K562 (cell line): ENCODE results near the gene PACSIN3. TPM values are rescaled to one million over a fixed set of nuclear protein-coding genes. Genes with fewer than 3 reads are reported as not detected.

Experiments
- ARID1B ChIP-seq: fragments of 450-650 bp; IDR thresholded peaks from 2 replicates; pipeline ENCODE4 v1.6.1; 2016; ENCODE audit warnings: antibody characterized with exemption, mild to moderate bottlenecking, inconsistent platforms
- BACH1 ChIP-seq: fragments of 200-800 bp; sonication (Bioruptor generic); IDR thresholded peaks from 2 replicates; pipeline ENCODE4 v1.6.1; 2016; ENCODE audit warnings: missing genetic modification characterization, missing compliant biosample characterization
- BCLAF1 ChIP-seq, 2 experiments: fragments of 450-650 bp in 1 of 2; IDR thresholded peaks; 2 replicates each; pipeline ENCODE4 v1.6.1; 2011 to 2017; ENCODE audit warnings: low read depth in 2 of 2, antibody characterized with exemption in 1 of 2, borderline replicate concordance in 1 of 2, low read length in 1 of 2, mild to moderate bottlenecking in 1 of 2, mixed read lengths in 1 of 2; ENCODE audit not compliant: control insufficient read depth in 1 of 2
- CBFA2T3 ChIP-seq: fragments of 450-650 bp; IDR thresholded peaks from 2 replicates; pipeline ENCODE4 v1.6.1; 2017
- CCAR2 ChIP-seq: fragments of 200-400 bp; formaldehyde crosslinking; IDR thresholded peaks from 2 replicates; pipeline ENCODE4 v1.6.1; 2017; ENCODE audit warnings: mild to moderate bottlenecking, low read depth, low read length
- EHMT2 ChIP-seq: fragments of 450-650 bp; IDR thresholded peaks from 2 replicates; pipeline ENCODE4 v1.6.1; 2018; ENCODE audit warnings: antibody characterized with exemption
- ESRRB ChIP-seq: fragments of 250-450 bp; sonication (Bioruptor Pico); IDR thresholded peaks from 2 replicates; pipeline ENCODE4 v1.5.0; 2020; ENCODE audit warnings: mild to moderate bottlenecking, moderate library complexity, borderline replicate concordance
- EWSR1 ChIP-seq: fragments of 450-650 bp; IDR thresholded peaks from 2 replicates; pipeline ENCODE4 v1.6.1; 2018; ENCODE audit warnings: borderline replicate concordance, mild to moderate bottlenecking, low read depth, moderate library complexity; ENCODE audit not compliant: partially characterized antibody
- FOXK1 ChIP-seq: sonication (generic); formaldehyde crosslinking; IDR thresholded peaks from 2 replicates; pipeline ENCODE4 v1.8.0; 2022; ENCODE audit warnings: missing genetic modification reagents, mild to moderate bottlenecking, borderline replicate concordance
- FUS ChIP-seq: fragments of 200-400 bp; formaldehyde crosslinking; optimal IDR thresholded peaks from 2 replicates; pipeline ENCODE3; 2017; ENCODE audit warnings: low read depth, low read length
- LARP7 ChIP-seq: fragments of 450-650 bp; IDR thresholded peaks from 2 replicates; pipeline ENCODE4 v1.6.1; 2016
- MAFK ChIP-seq: IDR thresholded peaks from 2 replicates; pipeline ENCODE4 v1.6.1; 2011; ENCODE audit warnings: low read length, improper control_type of control experiment
- MCM3 ChIP-seq: fragments of 450-650 bp; IDR thresholded peaks from 2 replicates; pipeline ENCODE4 v1.6.1; 2016
- MYNN ChIP-seq, 2 experiments: sonication (generic); formaldehyde crosslinking in 1 of 2; IDR thresholded peaks; 2 replicates each; pipeline versions ENCODE4 v1.5.0 to v1.6.1; 2016 to 2020; ENCODE audit warnings: antibody characterized with exemption in 1 of 2, missing genetic modification reagents in 1 of 2
- POLR2AphosphoS2 ChIP-seq: IDR thresholded peaks from 2 replicates; pipeline ENCODE4 v1.6.1; 2012; ENCODE audit warnings: low read length, improper control_type of control experiment
- RFX5 ChIP-seq: IDR thresholded peaks from 2 replicates; pipeline ENCODE4 v1.6.1; 2011; ENCODE audit warnings: low read depth, mild to moderate bottlenecking, improper control_type of control experiment, low read length
- TAL1 ChIP-seq: fragments of 450-650 bp; IDR thresholded peaks from 2 replicates; pipeline ENCODE4 v1.6.1; 2016; ENCODE audit warnings: mild to moderate bottlenecking
- TGIF2 ChIP-seq: sonication (generic); formaldehyde crosslinking; IDR thresholded peaks from 2 replicates; pipeline ENCODE4 v1.8.1; 2022; ENCODE audit warnings: mild to moderate bottlenecking, missing genetic modification reagents, moderate library complexity
- ZKSCAN3 ChIP-seq: fragments of 250-450 bp; sonication (Bioruptor Pico); IDR thresholded peaks from 2 replicates; pipeline ENCODE4 v1.4.0; 2020
- ZKSCAN8 ChIP-seq: fragments of 200-800 bp; sonication (Bioruptor generic); IDR thresholded peaks from 2 replicates; pipeline ENCODE4 v1.6.1; 2016; ENCODE audit warnings: missing genetic modification characterization, missing compliant biosample characterization
- ZNF239 ChIP-seq: fragments of 250-450 bp; sonication (Bioruptor Pico); IDR thresholded peaks from 2 replicates; pipeline ENCODE4 v1.4.0; 2020; ENCODE audit warnings: mild to moderate bottlenecking
- polyA plus RNA-seq, 8 experiments: library from polyadenylated mRNA; depleted of rRNA in 4 of 8; stranded (reverse) in 5 of 8; unstranded in 3 of 8; fragments of >200 nt; fragmentation: Nextera tagmentation in 2 of 8; fragmentation: Illumina TruSeq in 1 of 8; extraction: Ambion mirVana in 2 of 8; extraction: Trizol in 1 of 8; gene quantifications; 2 replicates each; pipeline versions ENCODE4 v1.2.1 to v1.2.3, GENCODE V29; 2011 to 2014; ENCODE audit warnings: inconsistent platforms in 1 of 8, missing spikeins in 1 of 8
- total RNA-seq, 7 experiments: library from RNA; depleted of rRNA in 6 of 7; stranded (reverse); fragments of >200 nt in 6 of 7; fragmentation: Illumina TruSeq in 2 of 7; extraction: Trizol in 2 of 7; gene quantifications; 2 replicates each; pipeline versions ENCODE4 v1.2.1 to v1.2.3, GENCODE V29; 2011 to 2021; ENCODE audit warnings: low replicate concordance in 1 of 7
- TF ChIP-seq, protein P1 (sequence below): sonication (generic); formaldehyde crosslinking; IDR thresholded peaks from 2 replicates; pipeline ENCODE4 v1.8.0; 2023; ENCODE audit warnings: mild to moderate bottlenecking, missing genetic modification reagents
- TF ChIP-seq, protein P2 (sequence below): sonication (generic); formaldehyde crosslinking; IDR thresholded peaks from 2 replicates; pipeline ENCODE4 v1.8.1; 2023; ENCODE audit warnings: mild to moderate bottlenecking, missing genetic modification reagents

Gene PACSIN3
- total and polyA plus RNA-seq, 9 of the 15 experiments (the other 6 are each of a cell fraction or from before 2014, with no cell fraction given): 0.13 to 18.1 (median 7.1) TPM

- TF ChIP-seq, protein P1, sequence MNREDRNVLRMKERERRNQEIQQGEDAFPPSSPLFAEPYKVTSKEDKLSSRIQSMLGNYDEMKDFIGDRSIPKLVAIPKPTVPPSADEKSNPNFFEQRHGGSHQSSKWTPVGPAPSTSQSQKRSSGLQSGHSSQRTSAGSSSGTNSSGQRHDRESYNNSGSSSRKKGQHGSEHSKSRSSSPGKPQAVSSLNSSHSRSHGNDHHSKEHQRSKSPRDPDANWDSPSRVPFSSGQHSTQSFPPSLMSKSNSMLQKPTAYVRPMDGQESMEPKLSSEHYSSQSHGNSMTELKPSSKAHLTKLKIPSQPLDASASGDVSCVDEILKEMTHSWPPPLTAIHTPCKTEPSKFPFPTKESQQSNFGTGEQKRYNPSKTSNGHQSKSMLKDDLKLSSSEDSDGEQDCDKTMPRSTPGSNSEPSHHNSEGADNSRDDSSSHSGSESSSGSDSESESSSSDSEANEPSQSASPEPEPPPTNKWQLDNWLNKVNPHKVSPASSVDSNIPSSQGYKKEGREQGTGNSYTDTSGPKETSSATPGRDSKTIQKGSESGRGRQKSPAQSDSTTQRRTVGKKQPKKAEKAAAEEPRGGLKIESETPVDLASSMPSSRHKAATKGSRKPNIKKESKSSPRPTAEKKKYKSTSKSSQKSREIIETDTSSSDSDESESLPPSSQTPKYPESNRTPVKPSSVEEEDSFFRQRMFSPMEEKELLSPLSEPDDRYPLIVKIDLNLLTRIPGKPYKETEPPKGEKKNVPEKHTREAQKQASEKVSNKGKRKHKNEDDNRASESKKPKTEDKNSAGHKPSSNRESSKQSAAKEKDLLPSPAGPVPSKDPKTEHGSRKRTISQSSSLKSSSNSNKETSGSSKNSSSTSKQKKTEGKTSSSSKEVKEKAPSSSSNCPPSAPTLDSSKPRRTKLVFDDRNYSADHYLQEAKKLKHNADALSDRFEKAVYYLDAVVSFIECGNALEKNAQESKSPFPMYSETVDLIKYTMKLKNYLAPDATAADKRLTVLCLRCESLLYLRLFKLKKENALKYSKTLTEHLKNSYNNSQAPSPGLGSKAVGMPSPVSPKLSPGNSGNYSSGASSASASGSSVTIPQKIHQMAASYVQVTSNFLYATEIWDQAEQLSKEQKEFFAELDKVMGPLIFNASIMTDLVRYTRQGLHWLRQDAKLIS (CRISPR knock-in tag): no peak
- peak; percentile 26; the same call in 1 of the 2 replicates for TF ChIP-seq TAL1
- TF ChIP-seq CCAR2: no peak
- peak; percentile 56 for TF ChIP-seq ARID1B
- TF ChIP-seq MAFK: no peak
- peak; percentile 65 for TF ChIP-seq CBFA2T3
- TF ChIP-seq MCM3: no peak
- TF ChIP-seq ZKSCAN8 (CRISPR knock-in tag): no peak
- no peak for TF ChIP-seq POLR2AphosphoS2
- TF ChIP-seq RFX5: no peak
- peak; percentile 39; the same call in 1 of the 2 replicates for TF ChIP-seq EHMT2
- no peak for TF ChIP-seq TGIF2 (CRISPR knock-in tag)
- no peak for TF ChIP-seq LARP7
- TF ChIP-seq ESRRB (CRISPR knock-in tag): no peak
- no peak for TF ChIP-seq FOXK1
- no peak for TF ChIP-seq BCLAF1 (IDR thresholded peaks at IDR 0.05; ENCODE audit: borderline replicate concordance in 1 of 2, control insufficient read depth in 1 of 2, low read depth in 2 of 2, low read length in 1 of 2)
- no peak for TF ChIP-seq MYNN (IDR thresholded peaks at IDR 0.05)
- TF ChIP-seq MYNN (CRISPR knock-in tag; IDR thresholded peaks at IDR 0.05): no peak
- TF ChIP-seq ZNF239: no peak
- TF ChIP-seq BACH1: no peak
- TF ChIP-seq EWSR1: no peak
- no peak for TF ChIP-seq FUS
- TF ChIP-seq, protein P2, sequence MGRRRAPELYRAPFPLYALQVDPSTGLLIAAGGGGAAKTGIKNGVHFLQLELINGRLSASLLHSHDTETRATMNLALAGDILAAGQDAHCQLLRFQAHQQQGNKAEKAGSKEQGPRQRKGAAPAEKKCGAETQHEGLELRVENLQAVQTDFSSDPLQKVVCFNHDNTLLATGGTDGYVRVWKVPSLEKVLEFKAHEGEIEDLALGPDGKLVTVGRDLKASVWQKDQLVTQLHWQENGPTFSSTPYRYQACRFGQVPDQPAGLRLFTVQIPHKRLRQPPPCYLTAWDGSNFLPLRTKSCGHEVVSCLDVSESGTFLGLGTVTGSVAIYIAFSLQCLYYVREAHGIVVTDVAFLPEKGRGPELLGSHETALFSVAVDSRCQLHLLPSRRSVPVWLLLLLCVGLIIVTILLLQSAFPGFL (CRISPR knock-in tag): no peak
- no peak for TF ChIP-seq ZKSCAN3
Measured at GRCh38 chr11:47130543-47130942, 55.7 kb downstream of the PACSIN3 start (continued).
